ENCODE data around the gene NOS2.
"Not testable (repeated sequence)": the region's sequence is repeated elsewhere in the genome, so short reads cannot be mapped to it uniquely, and the experiment has no call there.

The NOS2 gene

DNA sequence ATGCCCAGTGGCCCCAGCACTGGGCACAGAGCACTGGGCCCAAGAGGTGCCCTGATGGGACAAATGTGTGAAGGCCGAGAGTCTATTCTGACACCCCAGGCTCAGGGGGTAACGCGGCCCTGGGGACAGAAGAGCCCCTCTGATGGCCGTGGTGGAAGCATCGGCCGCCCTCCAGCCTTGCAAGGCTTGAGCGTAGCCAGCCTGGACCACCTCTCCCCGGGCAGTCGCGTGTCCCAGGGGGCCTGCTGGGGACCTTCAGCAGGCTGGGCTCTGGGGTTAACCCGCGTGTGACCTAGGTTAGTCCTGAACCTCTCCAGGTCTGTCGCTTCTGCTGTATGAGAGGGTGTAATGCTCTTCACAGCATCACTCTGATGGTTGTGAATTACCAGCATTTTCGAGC is 40.8 kb downstream of the NOS2 start:
- in situ Hi-C loops (cut with HindIII; ENCODE audit: low sequenced_read_pairs) = no loop called here

- in situ Hi-C loops (cut with HindIII; ENCODE audit: low sequenced_read_pairs) = no loop called here
These were observed 43.6 kb downstream of the NOS2 start for GRCh38 chr17:27756467-27757371.

DNA sequence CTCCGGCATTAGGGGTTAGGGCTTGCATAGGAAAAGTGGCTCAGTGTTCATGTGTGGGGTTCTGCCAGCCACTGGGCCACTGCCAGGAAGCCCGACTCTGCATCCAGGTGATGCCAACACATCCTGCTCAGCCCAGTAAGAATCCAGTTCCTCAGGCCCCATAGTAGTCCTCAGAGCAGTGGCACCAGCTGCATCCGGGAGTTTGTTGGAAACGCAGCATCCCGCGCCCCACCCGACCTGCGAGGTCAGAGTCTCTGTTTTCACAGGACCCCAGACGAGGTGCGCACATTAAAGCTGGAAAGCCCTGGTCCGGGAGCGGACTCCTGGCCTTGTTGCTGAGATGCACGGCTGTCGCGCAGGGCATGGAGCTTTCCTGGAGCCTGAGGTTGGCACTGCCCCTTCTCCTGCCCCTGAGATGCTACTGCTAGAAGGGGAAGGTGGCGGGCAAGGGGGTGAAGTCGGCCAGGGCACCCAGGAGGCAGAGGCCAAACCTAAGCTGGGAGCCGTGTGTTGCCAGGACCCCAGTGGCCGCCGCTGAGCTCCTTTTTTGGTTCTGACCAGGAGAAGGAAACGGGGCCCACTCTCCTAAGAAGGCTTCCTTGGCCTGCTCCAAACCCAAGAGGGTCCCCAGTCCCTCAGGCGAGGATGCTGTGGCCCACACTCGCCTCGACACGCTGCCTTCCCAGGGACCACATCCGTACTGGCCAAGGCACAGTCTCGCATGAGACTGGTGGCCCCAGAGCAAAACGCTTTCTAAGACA is 44.4 kb downstream of the NOS2 start:
- in situ Hi-C loops (cut with HindIII; ENCODE audit: low sequenced_read_pairs) = no loop called here

- in situ Hi-C loops (cut with HindIII; ENCODE audit: low sequenced_read_pairs) = no loop called here
These were observed 45.8 kb downstream of the NOS2 start for GRCh38 chr17:27754549-27754948.

DNA sequence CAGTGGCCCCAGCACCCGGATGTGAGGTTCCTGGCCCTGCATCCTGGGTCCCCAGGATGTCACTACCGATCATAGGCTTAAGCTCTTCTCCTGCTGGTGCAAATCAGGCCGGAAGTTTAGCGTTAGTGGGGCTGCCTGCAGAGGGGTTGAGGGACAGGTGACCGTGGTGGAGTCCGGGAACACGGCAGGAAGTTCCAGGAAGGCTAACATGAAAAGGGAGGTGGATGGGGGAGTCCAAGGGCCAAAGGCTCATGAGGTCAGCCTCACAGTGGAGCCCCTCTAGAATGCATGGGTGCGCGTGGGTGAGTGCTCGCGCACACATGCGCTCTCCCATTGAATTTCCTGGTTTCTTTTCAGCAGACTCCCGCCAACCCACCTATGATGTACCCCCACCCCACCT is 46.6 kb downstream of the NOS2 start:
- in situ Hi-C loops (cut with HindIII; ENCODE audit: low sequenced_read_pairs) = not testable (repeated sequence)

DNA sequence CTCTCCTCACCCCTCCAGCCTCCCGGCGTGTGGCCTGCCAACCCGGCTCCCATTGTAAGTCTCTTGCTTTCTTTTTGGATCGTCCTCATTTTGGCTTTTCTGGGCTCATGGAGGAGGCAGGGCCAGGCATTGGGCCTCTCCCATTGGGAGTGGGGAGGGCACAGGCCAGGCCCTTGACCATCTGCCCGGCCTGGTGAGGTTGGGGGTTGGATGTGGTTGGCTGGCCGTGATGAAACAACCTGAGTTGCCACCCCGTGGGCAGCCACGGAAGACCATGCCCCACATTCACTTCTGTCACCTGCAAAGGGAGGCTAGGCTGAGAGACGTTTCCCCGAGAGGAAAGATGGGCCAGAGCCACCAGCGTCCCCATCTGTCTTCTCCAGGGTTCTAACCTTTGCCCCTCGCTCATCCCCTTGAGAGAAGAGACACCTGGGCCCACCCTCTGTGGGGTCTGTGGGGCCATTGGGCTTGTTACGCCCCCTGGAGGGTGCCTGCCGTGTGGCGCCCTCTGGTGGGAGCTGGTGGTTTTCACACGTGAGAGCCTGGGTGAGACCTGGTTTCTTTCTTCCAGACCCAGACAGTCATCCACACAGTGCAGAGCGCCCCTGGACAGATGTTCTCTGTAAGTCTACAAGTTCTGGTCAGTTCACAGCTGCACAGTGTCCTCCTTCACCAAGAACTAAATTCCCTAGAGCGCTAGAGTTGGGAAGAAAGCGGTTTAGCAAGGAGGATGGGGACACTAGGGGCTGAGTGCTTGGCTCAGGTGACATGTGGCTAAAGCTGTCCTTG is 47.3 kb downstream of the NOS2 start:
- in situ Hi-C loops (cut with HindIII; ENCODE audit: low sequenced_read_pairs) = not testable (repeated sequence)

DNA sequence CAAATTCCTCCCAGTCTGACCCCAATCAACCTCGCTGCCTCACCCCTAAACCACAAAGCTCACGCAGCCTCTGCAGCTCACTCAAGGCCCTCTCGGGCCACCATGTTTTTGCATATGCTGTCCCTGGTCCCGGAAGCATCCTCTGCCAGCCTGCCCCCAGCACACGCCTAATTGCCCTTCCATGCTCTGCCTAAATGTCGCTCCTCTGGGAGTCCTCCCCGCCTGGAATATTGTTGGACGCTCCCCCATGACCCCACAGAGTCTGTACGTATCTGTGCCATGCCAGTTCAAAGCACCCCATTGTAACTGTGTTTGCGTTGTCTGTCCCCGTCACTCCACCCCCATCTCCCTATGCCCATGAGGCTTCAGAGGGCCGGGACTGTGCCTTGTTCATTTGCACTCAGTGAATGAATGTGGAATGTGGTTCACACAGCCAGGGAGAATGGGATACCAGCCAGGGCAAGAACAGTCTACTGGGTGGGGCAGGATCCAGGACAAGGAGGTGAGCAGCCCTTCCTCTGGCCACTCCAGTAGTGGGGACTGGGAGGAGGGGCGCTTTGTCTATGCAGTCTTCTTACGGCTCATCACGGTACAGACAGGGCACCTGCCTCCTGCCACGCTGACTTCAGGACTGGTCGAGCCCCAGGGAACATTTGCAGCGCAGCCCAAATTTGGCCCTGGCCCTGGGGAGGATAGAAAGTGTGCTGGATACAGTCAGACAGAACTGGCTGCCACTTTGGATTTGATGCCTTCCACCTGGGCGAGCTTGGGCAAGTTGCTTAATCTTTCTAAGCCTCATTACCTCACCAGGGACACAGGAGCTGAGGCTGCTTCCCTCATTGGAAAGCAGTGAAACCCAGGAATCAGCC is 48.5 kb downstream of the NOS2 start:
- in situ Hi-C loops (cut with HindIII; ENCODE audit: low sequenced_read_pairs) = no loop called here

GRCh38 chr17:27751166-27751565 is 49.2 kb downstream of the NOS2 start:
- in situ Hi-C loops (cut with HindIII; ENCODE audit: low sequenced_read_pairs) = no loop called here

DNA sequence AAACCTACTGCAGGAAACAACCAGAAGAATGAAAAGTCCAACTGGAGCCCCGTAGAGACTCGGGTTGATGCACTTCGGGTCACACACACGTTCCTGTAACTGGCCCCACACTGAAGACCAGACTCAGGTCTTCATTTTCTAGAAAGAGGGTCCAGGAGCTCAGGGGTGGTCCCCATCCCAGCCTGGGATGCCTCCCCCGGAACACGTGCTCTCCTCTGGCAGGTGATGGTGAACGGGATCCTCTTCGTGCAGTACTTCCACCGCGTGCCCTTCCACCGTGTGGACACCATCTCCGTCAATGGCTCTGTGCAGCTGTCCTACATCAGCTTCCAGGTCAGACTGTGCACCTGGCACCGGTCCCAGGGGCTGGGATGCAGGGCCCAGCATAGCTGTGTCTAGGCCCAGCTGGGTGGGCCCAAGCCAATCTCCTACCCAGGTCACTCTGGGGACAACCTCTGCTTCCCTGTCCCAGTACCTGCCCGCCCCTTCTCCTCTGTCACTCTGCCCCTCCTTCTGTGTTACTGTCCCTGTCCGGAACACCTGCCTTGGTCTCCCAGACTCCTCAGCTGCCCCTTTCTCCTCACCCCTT is 50.7 kb downstream of the NOS2 start:
- in situ Hi-C loops (cut with HindIII; ENCODE audit: low sequenced_read_pairs) = not testable (repeated sequence)

- in situ Hi-C loops (cut with HindIII; ENCODE audit: low sequenced_read_pairs) = no loop called here
These were observed 51.9 kb downstream of the NOS2 start for GRCh38 chr17:27748360-27748825.

- in situ Hi-C loops (cut with HindIII; ENCODE audit: low sequenced_read_pairs) = no loop called here
These were observed 52.6 kb downstream of the NOS2 start for GRCh38 chr17:27747462-27748359.

GRCh38 chr17:27746881-27747280 is 53.4 kb downstream of the NOS2 start:
- in situ Hi-C loops (cut with HindIII; ENCODE audit: low sequenced_read_pairs) = no loop called here

DNA sequence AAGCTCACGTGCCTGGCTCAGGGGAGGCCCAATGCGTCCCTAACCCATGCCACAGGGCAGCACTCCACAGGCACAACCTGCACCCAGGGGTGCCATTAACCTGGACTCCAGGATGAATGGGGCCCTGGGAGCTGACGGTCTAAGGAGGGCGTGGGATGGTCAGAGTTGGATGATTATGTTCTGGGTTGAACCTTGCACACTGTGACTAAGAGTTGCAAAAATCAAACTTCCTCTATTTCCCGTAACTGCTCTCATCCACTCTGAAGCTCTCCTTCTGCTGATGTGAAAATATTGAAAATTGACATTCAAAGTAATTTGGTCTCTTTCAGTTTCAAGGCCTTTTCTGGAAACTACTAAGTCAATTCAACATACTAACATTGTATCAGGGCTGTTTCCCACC is 54.0 kb downstream of the NOS2 start:
- in situ Hi-C loops (cut with HindIII; ENCODE audit: low sequenced_read_pairs) = not testable (repeated sequence)

DNA sequence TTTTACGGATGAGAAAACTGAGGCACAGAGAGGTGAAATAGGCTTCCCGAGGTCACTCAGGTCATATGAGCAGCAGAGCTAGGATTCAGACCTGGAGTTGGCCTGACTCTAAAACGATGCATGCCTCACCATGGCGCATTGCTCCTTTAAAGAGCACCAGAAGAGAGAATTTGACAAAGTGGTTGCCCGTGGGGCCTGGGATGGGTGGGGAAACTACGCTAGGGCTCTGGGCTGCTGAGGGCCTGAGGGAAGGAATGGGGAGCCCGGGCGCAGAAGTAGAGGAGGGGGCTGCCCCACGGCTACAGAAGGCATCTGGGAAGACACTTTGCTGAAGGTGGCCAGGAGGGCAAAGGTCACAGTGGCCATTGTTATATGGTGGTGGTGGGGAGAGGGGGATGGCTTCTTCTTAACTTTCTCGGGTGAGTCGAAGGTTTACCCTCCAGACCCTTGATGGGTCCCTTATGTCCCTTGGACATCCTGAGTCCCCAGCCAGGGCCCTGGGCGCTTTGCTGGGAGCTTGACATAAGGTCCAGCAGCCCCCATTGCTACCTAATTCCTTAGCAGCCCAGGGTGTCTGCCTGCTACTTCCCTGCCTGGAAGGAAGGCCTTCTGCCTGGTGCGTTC is 55.0 kb downstream of the NOS2 start:
- in situ Hi-C loops (cut with HindIII; ENCODE audit: low sequenced_read_pairs) = not testable (repeated sequence)

- in situ Hi-C loops (cut with HindIII; ENCODE audit: low sequenced_read_pairs) = no loop called here
These were observed 56.9 kb downstream of the NOS2 start for GRCh38 chr17:27743281-27743885.

DNA sequence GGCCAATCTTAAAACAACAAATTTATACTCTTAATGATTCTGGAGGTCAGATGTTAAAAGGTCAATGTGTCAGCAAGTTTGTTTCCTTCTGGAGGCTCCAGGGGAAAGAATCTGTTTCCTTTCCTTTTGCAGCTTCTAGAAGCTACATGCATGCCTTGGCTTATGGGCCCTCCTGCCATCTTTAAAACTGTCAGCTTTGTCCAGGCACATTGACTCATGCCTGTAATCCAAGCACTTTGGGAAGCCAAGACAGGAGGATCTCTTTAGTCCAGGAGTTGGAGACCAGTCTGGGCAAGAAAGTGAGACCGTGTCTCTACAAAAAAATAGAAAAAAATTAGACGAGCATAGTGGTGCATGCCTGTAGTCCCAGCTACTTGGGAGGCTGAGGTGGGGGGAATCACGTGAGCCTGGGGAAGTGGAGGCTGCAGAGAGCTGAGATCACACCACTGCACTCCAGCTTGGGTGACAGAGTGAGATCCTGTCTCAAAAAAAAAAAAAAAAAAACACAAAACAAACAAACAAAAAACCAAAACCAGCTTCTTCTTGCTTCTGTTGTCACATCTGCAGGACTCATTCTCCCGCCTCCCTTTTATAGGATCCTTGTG is 58.3 kb downstream of the NOS2 start:
- in situ Hi-C loops (cut with HindIII; ENCODE audit: low sequenced_read_pairs) = no loop called here

DNA sequence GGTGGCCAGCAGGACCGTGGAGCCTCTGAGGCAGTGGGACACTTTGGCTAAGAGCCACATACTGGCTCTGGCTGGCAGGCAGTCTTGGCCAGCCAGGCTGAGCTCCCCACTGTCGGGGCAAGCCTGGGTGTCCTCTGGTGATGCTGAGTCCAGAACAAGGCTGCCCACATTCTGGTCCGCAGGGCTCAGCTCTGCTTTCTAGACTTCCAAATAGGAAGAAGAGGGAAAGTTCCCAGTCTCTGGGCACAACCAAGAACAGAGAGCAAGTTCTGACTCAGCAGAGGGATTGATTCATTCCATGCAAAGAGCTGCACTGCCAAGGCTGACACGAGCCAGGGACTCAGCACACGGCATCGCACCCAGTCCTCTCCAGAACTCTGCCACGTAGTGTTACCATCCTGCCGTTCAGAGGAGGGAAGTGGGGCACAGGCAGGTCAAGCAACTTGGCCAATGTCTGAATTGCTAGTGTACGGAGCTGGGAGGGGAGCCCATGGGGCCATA is 58.9 kb downstream of the NOS2 start:
- in situ Hi-C loops (cut with HindIII; ENCODE audit: low sequenced_read_pairs) = no loop called here

Data from DLD1 (cell line).